Activated T-helper 1 cell treated with anti-CD3 and anti-CD28 coated beads, Interleukin-12 subunit alpha, Interleukin-12 subunit beta, Interleukin-2, Interleukin-4 antibody, amounts not matched to agents 30 ng/mL and 10 ng/mL and 1 ng/mL, durations not matched to agents 14 hours and 24 hours and 36 hours (primary cell): ENCODE data around the gene CLCN4. TPM values are rescaled to one million over a fixed set of nuclear protein-coding genes. Genes with fewer than 3 reads are reported as not detected.

ENCODE experiments used
- DNase-seq: peaks from one replicate; pipeline ENCODE4 v3.0.0; 2021; ENCODE audit warnings: low spot score
- H3K27ac Mint-ChIP-seq: one replicate; pipeline ENCODE4 v1.8.0; 2021; ENCODE audit warnings: mild to moderate bottlenecking, mixed read lengths
- H3K27me3 Mint-ChIP-seq: one replicate; pipeline ENCODE4 v1.8.0; 2022; ENCODE audit warnings: mild to moderate bottlenecking, moderate library complexity, mixed read lengths; ENCODE audit not compliant: insufficient read depth
- H3K36me3 Mint-ChIP-seq: one replicate; pipeline ENCODE4 v1.8.0; 2021; ENCODE audit warnings: low read depth, mixed read lengths
- H3K4me1 Mint-ChIP-seq: one replicate; pipeline ENCODE4 v1.8.0; 2021; ENCODE audit warnings: low read depth, mixed read lengths
- H3K4me3 Mint-ChIP-seq: one replicate; pipeline ENCODE4 v1.8.0; 2021; ENCODE audit warnings: mild to moderate bottlenecking, moderate library complexity, mixed read lengths
- H3K9me3 Mint-ChIP-seq: one replicate; pipeline ENCODE4 v1.8.0; 2021; ENCODE audit warnings: mixed read lengths
- intact Hi-C: fragments of 100-400 bp; cut with micrococcal nuclease; formaldehyde crosslinking; loops from one replicate; pipeline ENCODE4 v1.15.1; 2024
- total RNA-seq: library from RNA; stranded (reverse); gene quantifications from 2 replicates; pipeline ENCODE4 v1.2.3, GENCODE V29; 2022

The CLCN4 gene
- total RNA-seq, 1 donor from 2014 or later = not detected

DNA sequence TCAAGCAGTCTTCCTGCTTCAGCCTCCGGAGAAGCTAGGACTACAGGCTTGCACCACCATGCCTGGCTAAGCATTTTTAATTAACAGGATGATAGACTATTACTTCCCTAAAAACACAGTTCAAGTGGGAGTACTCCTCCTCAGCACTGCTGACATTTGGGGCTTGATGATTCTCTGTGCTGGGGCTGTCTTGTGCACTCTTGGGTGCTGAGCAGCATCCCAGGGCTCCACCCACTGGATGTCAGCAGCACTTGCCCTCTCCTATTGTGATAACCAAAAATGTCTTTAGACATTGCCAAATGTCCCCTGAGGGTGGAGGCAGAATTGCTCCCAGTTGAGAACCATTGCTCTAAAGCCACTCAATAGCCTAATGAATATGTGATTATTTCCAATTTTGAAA, 60.4 kb downstream of the CLCN4 start:
- no peak for DNase-seq
- no peaks in the 10 kb centered on the region for H3K9me3 Mint-ChIP-seq
- no peaks in the 10 kb centered on the region for H3K36me3 Mint-ChIP-seq
- no peaks in the 10 kb centered on the region for H3K4me1 Mint-ChIP-seq
- H3K27me3 Mint-ChIP-seq = no peaks in the 10 kb centered on the region
- H3K4me3 Mint-ChIP-seq = no peak overlapping the region
- intact Hi-C loops = no loop called here
- no peak overlapping the region for H3K27ac Mint-ChIP-seq

DNA sequence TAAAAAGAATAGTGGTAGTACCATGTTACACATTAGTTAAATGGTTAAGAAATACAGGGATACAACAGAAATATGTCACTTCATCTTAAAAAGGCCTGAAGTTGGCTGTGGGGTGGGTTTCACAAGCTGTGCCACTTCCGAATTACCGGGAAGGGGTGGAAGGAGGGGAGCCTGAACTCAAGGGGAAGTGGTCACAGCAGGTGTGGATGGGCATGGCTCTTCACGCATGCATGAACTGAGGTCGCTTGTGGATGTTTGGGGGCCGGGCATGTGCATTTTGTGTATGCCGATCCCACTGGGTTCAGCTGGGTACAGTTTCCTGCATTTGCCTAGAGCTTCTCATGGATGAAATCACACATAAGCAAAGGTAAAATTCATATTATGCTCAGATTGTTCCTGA, 64.9 kb downstream of the CLCN4 start:
- Mint-ChIP-seq H3K27me3 (no peaks in the 10 kb centered on the region), H3K9me3 (no peaks in the 10 kb centered on the region), H3K4me1 (no peaks in the 10 kb centered on the region), H3K27ac (no peak overlapping the region), H3K4me3 (no peak overlapping the region), H3K36me3 (no peaks in the 10 kb centered on the region)
- no peak for DNase-seq
- intact Hi-C loops = no loop called here

DNA sequence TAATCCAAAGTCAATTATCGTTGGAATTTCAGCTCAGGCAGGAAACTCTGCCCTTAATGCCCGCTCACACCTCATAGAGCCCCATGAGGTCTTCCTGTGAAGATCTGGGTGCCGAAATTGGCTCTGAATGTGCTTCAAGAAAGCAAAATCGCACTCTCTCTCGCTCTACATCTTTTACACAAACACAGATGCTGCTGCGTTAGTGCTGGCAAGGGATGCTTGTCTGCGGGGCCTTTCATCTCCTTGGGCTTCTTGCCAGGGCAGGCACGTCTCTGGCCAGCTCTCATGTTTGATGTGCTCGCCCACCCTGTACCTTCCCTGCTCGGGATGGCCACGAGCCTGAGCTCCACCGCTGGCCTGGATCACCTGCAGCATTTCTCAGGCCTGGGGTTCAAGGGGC, 66.5 kb downstream of the CLCN4 start:
- no peaks in the 10 kb centered on the region for H3K4me1 Mint-ChIP-seq
- H3K27ac Mint-ChIP-seq = no peak overlapping the region
- DNase-seq = no peak
- H3K4me3 Mint-ChIP-seq = no peak overlapping the region
- H3K27me3 Mint-ChIP-seq = no peaks in the 10 kb centered on the region
- intact Hi-C loops = no loop called here
- no peaks in the 10 kb centered on the region for H3K36me3 Mint-ChIP-seq
- H3K9me3 Mint-ChIP-seq = no peaks in the 10 kb centered on the region

DNA sequence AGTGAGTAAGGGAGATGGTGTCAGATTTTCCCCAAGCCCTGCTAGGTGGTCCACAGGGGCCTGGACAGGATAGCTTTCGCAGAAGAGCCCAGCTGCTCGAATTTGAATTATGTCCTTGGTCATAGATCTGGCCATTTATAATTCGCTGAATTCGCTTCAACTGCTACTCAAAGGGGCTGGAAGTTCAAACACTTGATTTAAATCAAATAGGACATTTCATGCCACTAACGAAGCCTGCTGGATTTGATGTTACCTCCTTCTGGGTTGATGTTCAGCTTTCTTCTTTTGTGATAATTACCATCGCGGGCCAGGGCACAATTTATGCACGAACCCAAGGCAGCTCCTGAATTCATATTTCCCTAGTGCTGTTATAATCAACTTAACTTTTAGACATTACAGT, 67.0 kb downstream of the CLCN4 start:
- Mint-ChIP-seq H3K27me3 (no peaks in the 10 kb centered on the region), H3K36me3 (no peaks in the 10 kb centered on the region), H3K9me3 (no peaks in the 10 kb centered on the region), H3K4me3 (no peak overlapping the region), H3K27ac (no peak overlapping the region), H3K4me1 (no peaks in the 10 kb centered on the region)
- no peak for DNase-seq
- intact Hi-C loops = no loop called here

DNA sequence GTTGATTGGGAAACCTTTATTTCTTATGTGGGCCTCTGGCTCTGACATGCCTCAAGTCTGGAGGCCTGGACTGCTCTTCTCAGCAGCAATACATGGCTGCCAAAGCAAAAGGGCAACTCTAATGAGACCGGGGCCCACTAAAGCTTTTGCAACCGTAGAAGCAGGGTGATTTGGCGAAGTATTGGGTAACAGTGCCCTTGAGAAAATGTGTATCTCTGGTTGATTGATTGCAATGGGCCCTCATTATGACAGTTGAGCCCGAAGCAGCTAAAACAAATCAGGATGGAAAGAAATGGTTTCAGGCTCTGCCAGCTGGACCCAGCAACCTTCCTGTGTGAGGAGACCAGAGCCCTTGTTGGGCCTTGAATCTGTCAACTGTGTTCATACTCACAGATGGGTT, 73.4 kb downstream of the CLCN4 start:
- no peaks in the 10 kb centered on the region for H3K4me1 Mint-ChIP-seq
- no peak overlapping the region for H3K27ac Mint-ChIP-seq
- intact Hi-C loops = no loop called here

DNA sequence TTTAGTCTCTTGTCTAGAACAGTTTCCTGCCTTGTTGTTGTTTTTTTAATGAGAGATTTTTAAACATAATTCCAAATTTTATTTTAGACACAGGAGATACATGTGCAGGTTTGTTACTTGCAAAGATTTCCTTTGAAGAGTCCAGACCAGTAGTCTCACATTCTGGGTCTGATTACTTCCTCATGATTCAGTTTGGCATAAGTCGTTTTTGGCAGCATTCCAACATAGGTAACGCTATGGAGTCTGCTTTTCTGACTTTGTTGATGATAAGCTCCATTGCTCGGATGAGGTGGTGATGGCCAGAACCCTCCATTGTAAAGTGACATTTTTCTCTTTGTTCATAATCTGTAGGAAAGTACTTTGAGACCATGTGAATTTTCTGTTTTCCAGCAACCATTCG, 74.7 kb downstream of the CLCN4 start:
- intact Hi-C loops = no loop called here
- no peak overlapping the region for H3K4me3 Mint-ChIP-seq
- no peak overlapping the region for H3K27ac Mint-ChIP-seq
- no peaks in the 10 kb centered on the region for H3K9me3 Mint-ChIP-seq
- no peaks in the 10 kb centered on the region for H3K4me1 Mint-ChIP-seq
- no peaks in the 10 kb centered on the region for H3K36me3 Mint-ChIP-seq
- no peak for DNase-seq
- H3K27me3 Mint-ChIP-seq = peaks cover 2% of the 10 kb centered on the region

More for the DNA sequence above, 73.4 kb downstream of the CLCN4 start:
- Mint-ChIP-seq H3K36me3 (no peaks in the 10 kb centered on the region), H3K27me3 (peaks cover 2% of the 10 kb centered on the region), H3K4me3 (no peak overlapping the region), H3K9me3 (no peaks in the 10 kb centered on the region)
- DNase-seq = no peak

DNA sequence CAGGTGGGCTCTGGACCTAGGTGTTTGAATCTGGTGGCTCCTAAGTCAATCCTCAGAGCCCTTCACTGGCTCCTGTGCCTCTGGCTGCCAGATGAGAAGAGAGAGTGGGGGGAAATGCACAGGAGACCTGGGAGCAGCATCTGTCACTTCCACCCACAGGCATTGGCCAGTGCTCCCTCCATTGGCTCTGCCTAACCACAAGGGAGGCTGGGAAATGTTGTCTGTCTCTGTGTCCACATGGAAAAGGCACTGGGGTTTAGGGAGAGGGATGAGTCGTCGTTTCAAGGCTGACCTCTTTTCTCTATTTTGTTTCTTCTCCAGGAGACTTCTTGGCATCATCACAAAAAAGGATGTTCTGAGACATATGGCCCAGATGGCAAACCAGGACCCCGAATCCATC, 76.4 kb downstream of the CLCN4 start:
- Mint-ChIP-seq H3K9me3 (no peaks in the 10 kb centered on the region), H3K4me3 (no peak overlapping the region), H3K27me3 (peaks cover 2% of the 10 kb centered on the region), H3K4me1 (no peaks in the 10 kb centered on the region), H3K36me3 (no peaks in the 10 kb centered on the region), H3K27ac (no peak overlapping the region)
- DNase-seq = no peak
- intact Hi-C loops = no loop called here

DNA sequence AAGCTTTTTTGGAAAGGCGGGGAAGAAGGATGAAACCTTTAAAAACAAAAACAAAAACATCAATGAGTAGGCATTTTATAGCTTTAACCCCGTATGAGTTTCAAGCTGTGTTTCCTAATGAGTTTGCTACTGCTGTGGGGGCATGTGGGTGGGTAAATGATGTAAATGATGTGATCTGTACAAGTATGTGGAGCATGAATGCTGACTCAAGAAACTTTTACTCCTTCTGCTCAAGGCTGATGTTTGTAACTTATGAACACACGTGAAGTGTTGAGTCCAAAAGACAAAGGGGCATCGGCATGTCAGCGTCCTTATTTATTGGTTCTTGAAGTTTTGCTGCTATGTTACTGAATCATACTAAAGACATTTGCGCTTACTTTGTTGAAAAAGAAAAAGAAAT, 76.9 kb downstream of the CLCN4 start:
- H3K4me3 Mint-ChIP-seq = no peak overlapping the region
- H3K27ac Mint-ChIP-seq = no peak overlapping the region
- DNase-seq = no peak
- no peaks in the 10 kb centered on the region for H3K36me3 Mint-ChIP-seq
- H3K9me3 Mint-ChIP-seq = no peaks in the 10 kb centered on the region
- H3K27me3 Mint-ChIP-seq = peaks cover 2% of the 10 kb centered on the region
- no peaks in the 10 kb centered on the region for H3K4me1 Mint-ChIP-seq
- intact Hi-C loops = no loop called here

DNA sequence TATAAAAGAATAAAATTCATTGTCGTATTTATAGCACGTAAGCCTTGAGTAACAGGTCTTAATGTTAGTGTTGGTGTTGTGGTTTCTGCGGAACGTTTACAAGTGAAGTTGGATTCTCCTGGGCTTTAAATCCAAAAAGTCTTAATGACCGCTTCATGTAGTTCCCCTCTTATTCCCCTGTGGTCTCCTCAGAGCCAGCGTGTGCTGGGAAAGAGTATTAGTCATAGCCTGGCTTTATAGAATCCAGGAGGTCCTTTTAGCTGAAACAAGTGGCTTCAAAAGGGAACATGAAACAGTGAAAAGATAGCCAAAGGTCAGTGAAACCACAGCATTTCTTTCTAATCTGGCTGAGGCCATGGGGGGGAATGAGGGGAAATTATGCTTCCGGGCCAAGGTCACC, 79.1 kb downstream of the CLCN4 start:
- DNase-seq = no peak
- Mint-ChIP-seq H3K4me1 (no peaks in the 10 kb centered on the region), H3K27ac (no peak overlapping the region), H3K27me3 (peaks cover 2% of the 10 kb centered on the region), H3K4me3 (no peak overlapping the region), H3K36me3 (no peaks in the 10 kb centered on the region), H3K9me3 (no peaks in the 10 kb centered on the region)
- intact Hi-C loops = no loop called here

DNA sequence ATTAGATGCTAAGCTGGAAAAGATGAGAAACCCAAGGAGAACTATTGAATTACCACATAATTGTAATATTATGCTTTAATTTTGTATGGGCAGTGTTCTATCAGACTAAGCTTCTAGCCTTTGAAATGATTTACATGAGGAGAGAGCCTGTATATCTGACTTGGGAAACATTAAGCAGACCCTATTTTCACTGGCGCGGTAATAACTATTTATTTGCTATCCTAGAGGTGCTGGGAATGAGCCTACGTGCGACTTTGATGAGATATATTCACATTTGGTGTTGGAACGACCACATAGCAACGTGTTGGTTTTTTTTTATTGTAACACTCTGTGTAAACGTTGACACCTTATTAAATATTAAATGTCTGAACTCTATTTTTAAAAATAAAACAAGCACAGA, 80.5 kb downstream of the CLCN4 start:
- H3K27me3 Mint-ChIP-seq = no peaks in the 10 kb centered on the region
- H3K4me1 Mint-ChIP-seq = no peaks in the 10 kb centered on the region
- no peaks in the 10 kb centered on the region for H3K36me3 Mint-ChIP-seq
- no peak overlapping the region for H3K4me3 Mint-ChIP-seq
- DNase-seq = no peak
- intact Hi-C loops = no loop called here
- no peaks in the 10 kb centered on the region for H3K9me3 Mint-ChIP-seq
- no peak overlapping the region for H3K27ac Mint-ChIP-seq

DNA sequence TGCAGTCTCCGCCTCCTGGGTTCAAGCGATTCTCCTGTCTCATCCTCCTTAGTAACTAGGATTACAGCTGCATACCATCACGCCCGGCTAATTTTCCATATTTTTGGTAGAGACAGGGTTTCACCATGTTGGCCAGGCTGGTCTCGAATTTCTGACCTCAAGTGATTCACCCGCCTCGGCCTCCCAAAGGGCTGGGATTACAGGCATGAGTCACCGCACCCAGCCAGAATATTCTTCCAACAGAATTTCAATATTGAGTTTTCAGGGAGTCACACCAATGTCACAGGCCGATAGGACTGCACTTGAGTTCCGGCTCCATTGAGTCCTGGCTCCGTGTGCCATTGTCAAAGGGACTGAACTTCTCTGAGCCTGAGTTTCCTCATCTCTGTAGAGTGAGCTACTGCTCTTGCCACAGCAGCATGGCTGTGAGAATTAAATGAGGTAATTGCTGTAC, 82.9 kb downstream of the CLCN4 start:
- no peaks in the 10 kb centered on the region for H3K4me1 Mint-ChIP-seq
- H3K27ac Mint-ChIP-seq = no peak overlapping the region
- H3K27me3 Mint-ChIP-seq = no peaks in the 10 kb centered on the region
- H3K4me3 Mint-ChIP-seq = no peak overlapping the region
- H3K9me3 Mint-ChIP-seq = no peaks in the 10 kb centered on the region
- H3K36me3 Mint-ChIP-seq = no peaks in the 10 kb centered on the region
- DNase-seq = no peak
- intact Hi-C loops = no loop called here

DNA sequence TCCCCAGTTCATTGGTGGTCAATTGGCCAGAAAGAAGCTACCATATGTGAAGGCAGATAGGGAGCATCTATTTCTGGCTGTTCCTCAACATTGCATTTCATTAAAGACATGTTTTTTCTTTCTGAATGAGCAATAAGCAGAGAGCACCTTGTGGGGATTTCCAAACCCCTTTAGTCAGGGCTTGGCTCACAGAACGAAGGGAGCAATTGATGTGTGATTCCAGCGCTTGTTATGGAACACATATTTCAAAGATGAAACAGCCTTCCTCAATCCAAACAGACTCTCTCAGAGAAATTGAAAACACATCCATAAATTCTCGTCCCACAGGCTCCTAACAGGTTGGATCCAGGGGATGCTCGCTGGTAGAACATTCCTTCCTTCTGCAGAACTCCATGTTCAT, 84.1 kb downstream of the CLCN4 start:
- no peaks in the 10 kb centered on the region for H3K4me1 Mint-ChIP-seq
- H3K9me3 Mint-ChIP-seq = no peaks in the 10 kb centered on the region
- H3K27me3 Mint-ChIP-seq = no peaks in the 10 kb centered on the region
- DNase-seq = no peak
- H3K27ac Mint-ChIP-seq = no peak overlapping the region
- intact Hi-C loops = no loop called here
- no peaks in the 10 kb centered on the region for H3K36me3 Mint-ChIP-seq
- no peak overlapping the region for H3K4me3 Mint-ChIP-seq

DNA sequence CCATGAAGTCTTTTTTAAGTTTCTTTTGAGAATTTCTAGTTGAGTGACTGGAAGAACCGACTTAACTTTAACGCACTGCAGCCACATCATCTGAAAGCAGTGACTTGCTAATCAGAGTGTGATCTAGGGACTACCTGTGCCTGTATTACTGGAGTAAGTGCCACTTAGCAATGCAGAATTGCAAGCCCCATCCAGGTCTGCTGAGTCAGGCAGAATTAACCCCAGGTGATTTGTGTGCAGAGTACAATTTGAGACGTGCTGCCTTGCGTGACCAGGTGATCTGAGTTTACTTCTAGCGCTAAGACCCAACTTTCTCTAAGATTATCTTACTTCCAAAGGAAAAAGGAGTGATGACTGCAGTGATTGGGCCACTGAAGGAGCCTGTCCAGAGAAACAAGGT, 85.3 kb downstream of the CLCN4 start:
- Mint-ChIP-seq H3K36me3 (no peaks in the 10 kb centered on the region), H3K27ac (no peak overlapping the region), H3K9me3 (no peaks in the 10 kb centered on the region), H3K4me3 (no peak overlapping the region), H3K27me3 (no peaks in the 10 kb centered on the region), H3K4me1 (no peaks in the 10 kb centered on the region)
- no peak for DNase-seq
- intact Hi-C loops = no loop called here

DNA sequence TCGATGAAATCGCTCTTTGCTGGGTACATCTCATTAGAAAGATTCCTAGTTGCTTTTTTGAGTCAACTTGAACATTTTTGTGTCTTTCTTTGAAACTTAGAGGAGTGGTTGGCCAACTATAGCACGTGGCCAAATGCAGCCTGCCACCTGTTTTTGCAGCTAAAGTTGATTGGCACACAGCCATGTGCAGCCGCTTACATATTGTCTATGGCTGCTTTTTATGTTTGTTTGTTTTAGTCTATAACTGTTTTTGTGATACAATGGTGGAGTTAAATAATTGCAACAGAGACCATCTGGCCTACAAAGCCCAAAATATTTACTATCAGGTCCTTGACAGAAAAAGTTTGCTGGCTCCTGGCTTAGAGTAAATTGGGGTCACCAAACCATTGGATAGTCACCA, 86.3 kb downstream of the CLCN4 start:
- Mint-ChIP-seq H3K4me3 (no peak overlapping the region), H3K36me3 (no peaks in the 10 kb centered on the region)
- intact Hi-C loops = no loop called here

More for the DNA sequence above, 86.3 kb downstream of the CLCN4 start:
- Mint-ChIP-seq H3K9me3 (no peaks in the 10 kb centered on the region), H3K27me3 (no peaks in the 10 kb centered on the region), H3K27ac (no peak overlapping the region), H3K4me1 (no peaks in the 10 kb centered on the region)
- no peak for DNase-seq
